K562 (cell line): ENCODE results near the gene PHF1. TPM values are rescaled to one million over a fixed set of nuclear protein-coding genes. Genes with fewer than 3 reads are reported as not detected.
A peak's percentile ranks its signal among the peaks of the same experiment; 100 is the strongest.

Experiments
- ATF7 ChIP-seq: fragments of 450-650 bp; IDR thresholded peaks from 2 replicates; pipeline ENCODE4 v1.7.1; 2014; ENCODE audit warnings: mild to moderate bottlenecking, moderate library complexity
- CEBPG ChIP-seq, 3 experiments: fragments of 200-800 bp in 1 of 3; sonication (Bioruptor generic) in 1 of 3; sonication (generic) in 1 of 3; formaldehyde crosslinking in 1 of 3; IDR thresholded peaks in 2 of 3; conservative IDR thresholded peaks in 1 of 3; 2 replicates each; pipeline versions ENCODE4 v1.6.1 to v1.8.0; 2016 to 2022; ENCODE audit warnings: missing compliant biosample characterization in 2 of 3, missing genetic modification characterization in 2 of 3, mild to moderate bottlenecking in 1 of 3, missing genetic modification reagents in 1 of 3
- FOXJ2 ChIP-seq: fragments of 200-800 bp; sonication (Bioruptor generic); IDR thresholded peaks from 2 replicates; pipeline ENCODE4 v1.6.1; 2016; ENCODE audit warnings: missing genetic modification characterization, missing compliant biosample characterization
- HNRNPLL ChIP-seq: fragments of 200-400 bp; formaldehyde crosslinking; IDR thresholded peaks from 2 replicates; pipeline ENCODE4 v1.6.1; 2017; ENCODE audit warnings: low read length, low read depth, mild to moderate bottlenecking; ENCODE audit not compliant: poor library complexity, severe bottlenecking
- ID3 ChIP-seq, 2 experiments: fragments of 250-450 bp in 1 of 2; fragments of 450-650 bp in 1 of 2; sonication (Bioruptor Pico) in 1 of 2; IDR thresholded peaks; 2 replicates each; pipeline versions ENCODE4 v1.6.1 to v1.8.0; 2016 to 2021; ENCODE audit warnings: mild to moderate bottlenecking in 2 of 2, moderate library complexity in 2 of 2, missing compliant biosample characterization in 1 of 2, missing genetic modification characterization in 1 of 2
- JUN ChIP-seq, 2 experiments: sonication (generic) in 1 of 2; formaldehyde crosslinking in 1 of 2; IDR thresholded peaks; 2 replicates each; pipeline versions ENCODE4 v1.6.1 to v1.8.0; 2012 to 2022; ENCODE audit warnings: borderline replicate concordance in 2 of 2, mild to moderate bottlenecking in 2 of 2, improper control_type of control experiment in 1 of 2, low read depth in 1 of 2, low read length in 1 of 2, missing genetic modification reagents in 1 of 2
- MAZ ChIP-seq, 2 experiments: fragments of 450-650 bp in 1 of 2; sonication (generic) in 1 of 2; formaldehyde crosslinking; IDR thresholded peaks in 1 of 2; conservative IDR thresholded peaks in 1 of 2; 2 replicates each; pipeline versions ENCODE4 v1.4.0 to v1.5.0; 2020; ENCODE audit warnings: mild to moderate bottlenecking in 1 of 2, missing genetic modification reagents in 1 of 2
- MXI1 ChIP-seq: IDR thresholded peaks from 2 replicates; pipeline ENCODE4 v1.6.1; 2011; ENCODE audit warnings: low read depth, mild to moderate bottlenecking, improper control_type of control experiment, low read length
- NEUROD1 ChIP-seq: fragments of 150-350 bp; IDR thresholded peaks from 2 replicates; pipeline ENCODE4 v1.6.1; 2014; ENCODE audit warnings: borderline replicate concordance, low read length, low read depth; ENCODE audit not compliant: partially characterized antibody
- NFYB ChIP-seq: IDR thresholded peaks from 2 replicates; pipeline ENCODE4 v1.6.1; 2011; ENCODE audit warnings: mild to moderate bottlenecking, moderate library complexity; ENCODE audit not compliant: insufficient read length; ENCODE audit errors: extremely low read depth
- POLR2H ChIP-seq: IDR thresholded peaks from 2 replicates; pipeline ENCODE4 v1.6.1; 2016; ENCODE audit warnings: missing genetic modification characterization, low read depth, mild to moderate bottlenecking, control low read depth, missing compliant biosample characterization, moderate library complexity
- PTRF ChIP-seq: fragments of 450-650 bp; IDR thresholded peaks from 2 replicates; pipeline ENCODE4 v1.6.1; 2016; ENCODE audit warnings: mild to moderate bottlenecking, missing genetic modification characterization, missing compliant biosample characterization
- SREBF1 ChIP-seq: fragments of 150-350 bp; IDR thresholded peaks from 2 replicates; pipeline ENCODE4 v1.6.1; 2014; ENCODE audit warnings: antibody characterized with exemption, low read depth, low read length, borderline replicate concordance
- TARDBP ChIP-seq: fragments of 450-650 bp; IDR thresholded peaks from 2 replicates; pipeline ENCODE4 v1.6.1; 2016
- YY1 ChIP-seq, 3 experiments: IDR thresholded peaks; 2 replicates each; pipeline ENCODE4 v1.6.1; 2011; ENCODE audit warnings: low read length in 2 of 3, mild to moderate bottlenecking in 2 of 3, moderate library complexity in 2 of 3, borderline replicate concordance in 1 of 3, control low read depth in 1 of 3, low read depth in 1 of 3; ENCODE audit not compliant: insufficient read depth in 3 of 3, insufficient replicate concordance in 2 of 3, control insufficient read depth in 1 of 3, insufficient read length in 1 of 3; ENCODE audit errors: extremely low read depth in 1 of 3
- ZEB2 ChIP-seq: fragments of 450-650 bp; IDR thresholded peaks from 2 replicates; pipeline ENCODE4 v1.6.1; 2016
- polyA plus RNA-seq, 8 experiments: library from polyadenylated mRNA; depleted of rRNA in 4 of 8; stranded (reverse) in 5 of 8; unstranded in 3 of 8; fragments of >200 nt; fragmentation: Nextera tagmentation in 2 of 8; fragmentation: Illumina TruSeq in 1 of 8; extraction: Ambion mirVana in 2 of 8; extraction: Trizol in 1 of 8; gene quantifications; 2 replicates each; pipeline versions ENCODE4 v1.2.1 to v1.2.3, GENCODE V29; 2011 to 2014; ENCODE audit warnings: inconsistent platforms in 1 of 8, missing spikeins in 1 of 8
- total RNA-seq, 7 experiments: library from RNA; depleted of rRNA in 6 of 7; stranded (reverse); fragments of >200 nt in 6 of 7; fragmentation: Illumina TruSeq in 2 of 7; extraction: Trizol in 2 of 7; gene quantifications; 2 replicates each; pipeline versions ENCODE4 v1.2.1 to v1.2.3, GENCODE V29; 2011 to 2021; ENCODE audit warnings: low replicate concordance in 1 of 7
- TF ChIP-seq, protein P1 (sequence below): sonication (generic); formaldehyde crosslinking; IDR thresholded peaks from 2 replicates; pipeline ENCODE4 v1.8.0; 2023; ENCODE audit warnings: mild to moderate bottlenecking, missing genetic modification reagents
- TF ChIP-seq, protein P2 (sequence below): fragments of 200-800 bp; sonication (Bioruptor generic); IDR thresholded peaks from 2 replicates; pipeline ENCODE4 v1.6.1; 2017; ENCODE audit warnings: missing genetic modification characterization, missing compliant biosample characterization

The PHF1 gene
- total and polyA plus RNA-seq, 9 of the 15 experiments (the other 6 are each of a cell fraction or from before 2014, with no cell fraction given) = 3.7 to 64.2 (median 33.7) TPM

DNA sequence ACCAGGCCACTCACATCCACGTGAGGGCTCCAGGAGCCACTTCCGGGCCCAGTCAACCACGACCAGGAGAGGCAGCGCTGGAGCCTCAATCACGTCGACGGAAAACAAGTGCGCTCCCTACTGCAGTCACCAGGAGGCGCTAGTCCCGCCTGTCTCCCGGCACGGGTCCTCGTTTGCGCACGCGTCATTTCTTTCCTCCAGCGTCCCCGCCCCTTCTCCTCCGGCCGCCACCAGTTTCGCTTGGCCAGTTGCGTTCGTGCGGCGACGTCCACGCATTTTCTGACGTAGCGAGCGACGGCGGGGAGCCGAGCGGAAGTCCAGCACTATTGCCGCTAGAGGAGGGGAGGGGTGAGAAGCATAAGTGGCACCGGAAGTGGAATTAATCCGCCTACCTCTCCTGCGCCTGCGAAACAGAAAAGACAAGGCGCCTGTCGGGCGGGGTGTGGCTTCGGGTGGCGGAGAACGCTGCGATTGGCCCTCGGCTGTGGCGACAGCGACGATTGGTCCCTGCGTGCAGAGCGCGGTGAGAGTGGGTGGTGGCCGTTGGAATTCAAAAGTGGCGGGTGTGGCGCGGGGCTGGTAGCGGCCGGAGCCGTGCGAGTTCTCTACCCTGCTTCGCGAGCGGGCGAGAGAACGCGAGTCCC is 19.4 kb upstream of the PHF1 start, which contains the start of gene KIFC1 (continued):
- TF ChIP-seq MXI1 (peak; percentile 45), HNRNPLL (peak; percentile 99), FOXJ2 (tag) (peak; percentile 52; the same call in 1 of the 2 replicates), ATF7 (peak; percentile 96), SREBF1 (no peak), NFYB (peak; percentile 89), POLR2H (0 out of 2 replicates have a peak, but pooled peaks have one; percentile 54), NEUROD1 (peak; percentile 43), TARDBP (peak; percentile 78; the same call in 1 of the 2 replicates), ID3 (CRISPR knock-in tag; IDR thresholded peaks at IDR 0.05) (no peak), ID3 (tag; IDR thresholded peaks at IDR 0.05) (no peak), ZEB2 (peak; percentile 9; the same call in 1 of the 2 replicates), JUN (IDR thresholded peaks at IDR 0.05; ENCODE audit: borderline replicate concordance, low read depth, low read length) (peak; percentile 62; the same call in 1 of the 2 replicates), JUN (CRISPR knock-in tag; IDR thresholded peaks at IDR 0.05; ENCODE audit: borderline replicate concordance) (0 out of 2 replicates have a peak, but pooled peaks have one; percentile 25), YY1 (IDR thresholded peaks at IDR 0.05; ENCODE audit: borderline replicate concordance in 1 of 3, control insufficient read depth in 1 of 3, extremely low read depth in 1 of 3, insufficient read depth in 3 of 3, insufficient read length in 1 of 3, insufficient replicate concordance in 2 of 3, low read depth in 1 of 3, low read length in 2 of 3) (peak in 2 of 3 experiments; percentile 63 to 64), MAZ (CRISPR knock-in tag; conservative IDR thresholded peaks at IDR 0.05 in 1 of 2, IDR thresholded peaks at IDR 0.05 in 1 of 2) (peak; percentile 92 to 96), PTRF (tag) (no peak), CEBPG (CRISPR knock-in tag; IDR thresholded peaks at IDR 0.05) (peak; percentile 49; the same call in 1 of the 2 replicates), CEBPG (tag; conservative IDR thresholded peaks at IDR 0.05 in 1 of 2, IDR thresholded peaks at IDR 0.05 in 1 of 2) (no peak)
- TF ChIP-seq, protein P1, sequence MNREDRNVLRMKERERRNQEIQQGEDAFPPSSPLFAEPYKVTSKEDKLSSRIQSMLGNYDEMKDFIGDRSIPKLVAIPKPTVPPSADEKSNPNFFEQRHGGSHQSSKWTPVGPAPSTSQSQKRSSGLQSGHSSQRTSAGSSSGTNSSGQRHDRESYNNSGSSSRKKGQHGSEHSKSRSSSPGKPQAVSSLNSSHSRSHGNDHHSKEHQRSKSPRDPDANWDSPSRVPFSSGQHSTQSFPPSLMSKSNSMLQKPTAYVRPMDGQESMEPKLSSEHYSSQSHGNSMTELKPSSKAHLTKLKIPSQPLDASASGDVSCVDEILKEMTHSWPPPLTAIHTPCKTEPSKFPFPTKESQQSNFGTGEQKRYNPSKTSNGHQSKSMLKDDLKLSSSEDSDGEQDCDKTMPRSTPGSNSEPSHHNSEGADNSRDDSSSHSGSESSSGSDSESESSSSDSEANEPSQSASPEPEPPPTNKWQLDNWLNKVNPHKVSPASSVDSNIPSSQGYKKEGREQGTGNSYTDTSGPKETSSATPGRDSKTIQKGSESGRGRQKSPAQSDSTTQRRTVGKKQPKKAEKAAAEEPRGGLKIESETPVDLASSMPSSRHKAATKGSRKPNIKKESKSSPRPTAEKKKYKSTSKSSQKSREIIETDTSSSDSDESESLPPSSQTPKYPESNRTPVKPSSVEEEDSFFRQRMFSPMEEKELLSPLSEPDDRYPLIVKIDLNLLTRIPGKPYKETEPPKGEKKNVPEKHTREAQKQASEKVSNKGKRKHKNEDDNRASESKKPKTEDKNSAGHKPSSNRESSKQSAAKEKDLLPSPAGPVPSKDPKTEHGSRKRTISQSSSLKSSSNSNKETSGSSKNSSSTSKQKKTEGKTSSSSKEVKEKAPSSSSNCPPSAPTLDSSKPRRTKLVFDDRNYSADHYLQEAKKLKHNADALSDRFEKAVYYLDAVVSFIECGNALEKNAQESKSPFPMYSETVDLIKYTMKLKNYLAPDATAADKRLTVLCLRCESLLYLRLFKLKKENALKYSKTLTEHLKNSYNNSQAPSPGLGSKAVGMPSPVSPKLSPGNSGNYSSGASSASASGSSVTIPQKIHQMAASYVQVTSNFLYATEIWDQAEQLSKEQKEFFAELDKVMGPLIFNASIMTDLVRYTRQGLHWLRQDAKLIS (CRISPR knock-in tag) = peak; percentile 96
- TF ChIP-seq, protein P2, sequence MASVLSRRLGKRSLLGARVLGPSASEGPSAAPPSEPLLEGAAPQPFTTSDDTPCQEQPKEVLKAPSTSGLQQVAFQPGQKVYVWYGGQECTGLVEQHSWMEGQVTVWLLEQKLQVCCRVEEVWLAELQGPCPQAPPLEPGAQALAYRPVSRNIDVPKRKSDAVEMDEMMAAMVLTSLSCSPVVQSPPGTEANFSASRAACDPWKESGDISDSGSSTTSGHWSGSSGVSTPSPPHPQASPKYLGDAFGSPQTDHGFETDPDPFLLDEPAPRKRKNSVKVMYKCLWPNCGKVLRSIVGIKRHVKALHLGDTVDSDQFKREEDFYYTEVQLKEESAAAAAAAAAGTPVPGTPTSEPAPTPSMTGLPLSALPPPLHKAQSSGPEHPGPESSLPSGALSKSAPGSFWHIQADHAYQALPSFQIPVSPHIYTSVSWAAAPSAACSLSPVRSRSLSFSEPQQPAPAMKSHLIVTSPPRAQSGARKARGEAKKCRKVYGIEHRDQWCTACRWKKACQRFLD (CRISPR knock-in tag) = peak; percentile 33; the same call in 1 of the 2 replicates
